WTC11 (cell line): ENCODE results near the gene GBP3. TPM values are rescaled to one million over a fixed set of nuclear protein-coding genes. Genes with fewer than 3 reads are reported as not detected.

Experiments used
- ATAC-seq: fragments of 200-7000 bp; cut with Tn5 transposase; 2 replicates; pipeline ENCODE4 v1.10.0; 2021; ENCODE audit warnings: mild to moderate bottlenecking, moderate library complexity
- CTCF ChIA-PET: fragments of 300-600 bp; sonication (Branson Sonifier 250); formaldehyde crosslinking; loops from one replicate; lab custom pipeline; 2021; ENCODE audit warnings: antibody characterized with exemption; lab: Charles Lee
- POLR2A ChIA-PET: fragments of 350-600 bp; sonication (Branson Sonifier 250); formaldehyde crosslinking; loops from one replicate; lab custom pipeline; 2021; ENCODE audit warnings: antibody characterized with exemption; lab: Charles Lee
- DNase-seq: peaks from one replicate; pipeline ENCODE4 v3.0.0; 2021; ENCODE audit warnings: low spot score
- H3K27ac Mint-ChIP-seq: 2 replicates; pipeline ENCODE4 v1.8.0; 2021; ENCODE audit warnings: mixed read lengths
- H3K27me3 Mint-ChIP-seq: 2 replicates; pipeline ENCODE4 v1.8.0; 2021; ENCODE audit warnings: low read depth, mild to moderate bottlenecking, moderate library complexity, mixed read lengths
- H3K36me3 Mint-ChIP-seq: 2 replicates; pipeline ENCODE4 v1.8.0; 2021; ENCODE audit warnings: mixed read lengths
- H3K4me1 Mint-ChIP-seq: 2 replicates; pipeline ENCODE4 v1.8.0; 2022; ENCODE audit warnings: mixed read lengths
- H3K4me3 Mint-ChIP-seq: 2 replicates; pipeline ENCODE4 v1.8.0; 2021; ENCODE audit warnings: mild to moderate bottlenecking, moderate library complexity, mixed read lengths
- H3K9me3 Mint-ChIP-seq: 2 replicates; pipeline ENCODE4 v1.8.0; 2021; ENCODE audit warnings: mixed read lengths
- ELF4 ChIP-seq: sonication (generic); formaldehyde crosslinking; IDR thresholded peaks from 2 replicates; pipeline ENCODE4 v1.8.1; 2022; ENCODE audit warnings: low read depth, mild to moderate bottlenecking, moderate library complexity, missing genetic modification reagents
- ESRRA ChIP-seq: sonication (generic); formaldehyde crosslinking; IDR thresholded peaks from 2 replicates; pipeline ENCODE4 v1.8.1; 2022; ENCODE audit warnings: mild to moderate bottlenecking, missing genetic modification reagents, borderline replicate concordance
- GABPB1 ChIP-seq: sonication (generic); formaldehyde crosslinking; IDR thresholded peaks from 2 replicates; pipeline ENCODE4 v1.8.1; 2023; ENCODE audit warnings: mild to moderate bottlenecking, missing genetic modification reagents
- GRHL2 ChIP-seq: fragments of 250-450 bp; sonication (Bioruptor Pico); IDR thresholded peaks from 2 replicates; pipeline ENCODE4 v1.8.0; 2022; ENCODE audit warnings: mild to moderate bottlenecking, moderate library complexity; ENCODE audit not compliant: insufficient replicate concordance, severe bottlenecking
- IRF2 ChIP-seq: sonication (generic); formaldehyde crosslinking; IDR thresholded peaks from 2 replicates; pipeline ENCODE4 v1.8.0; 2022; ENCODE audit warnings: low read depth, missing genetic modification reagents, borderline replicate concordance
- JAZF1 ChIP-seq: fragments of 250-450 bp; sonication (Bioruptor Pico); IDR thresholded peaks from 2 replicates; pipeline ENCODE4 v1.9.0; 2021; ENCODE audit warnings: moderate library complexity, mild to moderate bottlenecking, inconsistent platforms
- JUN ChIP-seq: sonication (generic); formaldehyde crosslinking; IDR thresholded peaks from 2 replicates; pipeline ENCODE4 v1.8.0; 2023; ENCODE audit warnings: mild to moderate bottlenecking, missing genetic modification reagents
- NR3C1 ChIP-seq: sonication (generic); formaldehyde crosslinking; conservative IDR thresholded peaks from 2 replicates; pipeline ENCODE4 v1.8.1; 2023; ENCODE audit warnings: low read depth, mild to moderate bottlenecking, missing genetic modification reagents
- OVOL2 ChIP-seq: fragments of 250-450 bp; sonication (Bioruptor Pico); IDR thresholded peaks from 2 replicates; pipeline ENCODE4 v1.9.0; 2021; ENCODE audit warnings: mild to moderate bottlenecking, borderline replicate concordance
- SOX15 ChIP-seq: fragments of 250-450 bp; sonication (Bioruptor Pico); IDR thresholded peaks from 2 replicates; pipeline ENCODE4 v1.9.0; 2021; ENCODE audit warnings: mild to moderate bottlenecking
- ZNF416 ChIP-seq: fragments of 250-450 bp; sonication (Bioruptor Pico); IDR thresholded peaks from 2 replicates; pipeline ENCODE4 v1.9.0; 2021; ENCODE audit warnings: mild to moderate bottlenecking, inconsistent platforms
- ZNF671 ChIP-seq: fragments of 250-450 bp; sonication (Bioruptor Pico); IDR thresholded peaks from 2 replicates; pipeline ENCODE4 v1.8.0; 2021; ENCODE audit warnings: mild to moderate bottlenecking
- total RNA-seq: library from RNA; stranded (reverse); gene quantifications from 3 replicates; pipeline ENCODE4 v1.2.3, GENCODE V29; 2021
- TF ChIP-seq, protein P1 (sequence below): sonication (generic); formaldehyde crosslinking; IDR thresholded peaks from 2 replicates; pipeline ENCODE4 v1.8.1; 2022; ENCODE audit warnings: mild to moderate bottlenecking, missing genetic modification reagents, moderate library complexity, borderline replicate concordance
- TF ChIP-seq, protein P2 (sequence below): sonication (generic); formaldehyde crosslinking; IDR thresholded peaks from 2 replicates; pipeline ENCODE4 v1.8.0; 2023; ENCODE audit warnings: missing genetic modification reagents
- TF ChIP-seq, protein P3 (sequence below): sonication (generic); formaldehyde crosslinking; IDR thresholded peaks from 2 replicates; pipeline ENCODE4 v1.8.0; 2022; ENCODE audit warnings: mild to moderate bottlenecking, missing genetic modification reagents
- TF ChIP-seq, protein P4 (sequence below): sonication (generic); formaldehyde crosslinking; IDR thresholded peaks from 2 replicates; pipeline ENCODE4 v1.8.1; 2022; ENCODE audit warnings: low read depth, missing genetic modification reagents, borderline replicate concordance
- TF ChIP-seq, protein P5 (sequence below): fragments of 250-450 bp; sonication (Bioruptor Pico); IDR thresholded peaks from 2 replicates; pipeline ENCODE4 v1.9.0; 2021; ENCODE audit warnings: mild to moderate bottlenecking
- TF ChIP-seq, protein P6 (sequence below): fragments of 250-450 bp; sonication (Bioruptor Pico); IDR thresholded peaks from 2 replicates; pipeline ENCODE4 v1.8.0; 2021; ENCODE audit warnings: mild to moderate bottlenecking
- TF ChIP-seq, protein P7 (sequence below): sonication (generic); formaldehyde crosslinking; IDR thresholded peaks from 2 replicates; pipeline ENCODE4 v1.8.1; 2023; ENCODE audit warnings: mild to moderate bottlenecking, missing genetic modification reagents, moderate library complexity

GBP3 gene
- total RNA-seq, 1 experiment from 2014 or later, result not detected

DNA sequence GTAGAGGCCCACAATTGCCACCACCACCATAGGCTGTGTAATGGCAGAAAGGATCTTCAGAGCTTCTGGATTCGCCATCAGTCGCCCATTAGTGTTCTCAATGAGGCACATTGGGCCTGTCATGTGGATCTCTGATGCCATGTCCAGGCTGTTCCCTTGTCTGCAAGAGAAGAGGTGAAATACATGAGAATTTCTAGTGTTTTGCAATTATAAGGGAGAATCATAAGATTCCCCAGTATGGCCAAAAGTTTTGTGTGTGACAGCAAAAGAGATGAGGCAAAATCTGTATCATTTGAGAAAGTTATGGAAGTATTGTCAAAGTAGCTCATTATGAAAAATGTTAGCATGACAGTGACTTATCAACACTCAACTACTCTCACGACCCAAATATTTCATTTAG lies 40.4 kb upstream of the GBP3 start (continued):
- TF ChIP-seq, protein P1, sequence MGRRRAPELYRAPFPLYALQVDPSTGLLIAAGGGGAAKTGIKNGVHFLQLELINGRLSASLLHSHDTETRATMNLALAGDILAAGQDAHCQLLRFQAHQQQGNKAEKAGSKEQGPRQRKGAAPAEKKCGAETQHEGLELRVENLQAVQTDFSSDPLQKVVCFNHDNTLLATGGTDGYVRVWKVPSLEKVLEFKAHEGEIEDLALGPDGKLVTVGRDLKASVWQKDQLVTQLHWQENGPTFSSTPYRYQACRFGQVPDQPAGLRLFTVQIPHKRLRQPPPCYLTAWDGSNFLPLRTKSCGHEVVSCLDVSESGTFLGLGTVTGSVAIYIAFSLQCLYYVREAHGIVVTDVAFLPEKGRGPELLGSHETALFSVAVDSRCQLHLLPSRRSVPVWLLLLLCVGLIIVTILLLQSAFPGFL, result no peak
- TF ChIP-seq GRHL2, result no peak
- no peak for TF ChIP-seq ZNF416 (CRISPR knock-in tag)
- TF ChIP-seq, protein P2, sequence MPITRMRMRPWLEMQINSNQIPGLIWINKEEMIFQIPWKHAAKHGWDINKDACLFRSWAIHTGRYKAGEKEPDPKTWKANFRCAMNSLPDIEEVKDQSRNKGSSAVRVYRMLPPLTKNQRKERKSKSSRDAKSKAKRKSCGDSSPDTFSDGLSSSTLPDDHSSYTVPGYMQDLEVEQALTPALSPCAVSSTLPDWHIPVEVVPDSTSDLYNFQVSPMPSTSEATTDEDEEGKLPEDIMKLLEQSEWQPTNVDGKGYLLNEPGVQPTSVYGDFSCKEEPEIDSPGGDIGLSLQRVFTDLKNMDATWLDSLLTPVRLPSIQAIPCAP (CRISPR knock-in tag), result no peak
- no peak for TF ChIP-seq OVOL2 (CRISPR knock-in tag)
- TF ChIP-seq, protein P3, sequence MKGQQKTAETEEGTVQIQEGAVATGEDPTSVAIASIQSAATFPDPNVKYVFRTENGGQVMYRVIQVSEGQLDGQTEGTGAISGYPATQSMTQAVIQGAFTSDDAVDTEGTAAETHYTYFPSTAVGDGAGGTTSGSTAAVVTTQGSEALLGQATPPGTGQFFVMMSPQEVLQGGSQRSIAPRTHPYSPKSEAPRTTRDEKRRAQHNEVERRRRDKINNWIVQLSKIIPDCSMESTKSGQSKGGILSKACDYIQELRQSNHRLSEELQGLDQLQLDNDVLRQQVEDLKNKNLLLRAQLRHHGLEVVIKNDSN (CRISPR knock-in tag), result no peak

DNA sequence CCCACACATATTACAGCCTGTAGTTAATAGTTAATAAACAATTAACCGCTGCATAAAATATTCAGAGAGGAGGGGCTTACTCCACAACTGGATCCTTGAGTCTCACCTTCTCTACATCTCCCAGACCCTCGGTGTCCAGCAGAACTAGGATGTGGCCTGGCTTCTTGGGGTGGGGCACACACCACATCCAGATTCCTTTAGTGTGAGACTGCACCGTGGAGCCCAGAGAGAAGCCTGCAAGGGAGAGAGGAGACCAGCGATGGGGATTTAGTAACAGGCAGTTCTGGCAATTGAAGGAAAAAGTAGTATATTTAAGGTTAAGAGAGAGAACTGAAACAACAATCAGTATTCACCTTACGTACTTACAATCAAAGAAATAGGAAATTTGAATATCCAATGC lies 37.4 kb upstream of the GBP3 start:
- ChIA-PET CTCF (no interaction called here), POLR2A (no interaction called here)
- Mint-ChIP-seq H3K36me3 (no peaks in the 10 kb centered on the region), H3K4me1 (peaks cover 3% of the 10 kb centered on the region; the same call in 1 of the 2 replicates), H3K27ac (no peak overlapping the region), H3K9me3 (no peaks in the 10 kb centered on the region), H3K4me3 (no peak overlapping the region), H3K27me3 (no peaks in the 10 kb centered on the region)
- TF ChIP-seq JAZF1 (no peak), ESRRA (CRISPR knock-in tag) (no peak), OVOL2 (CRISPR knock-in tag) (no peak), IRF2 (CRISPR knock-in tag) (no peak)
- TF ChIP-seq, protein P4, sequence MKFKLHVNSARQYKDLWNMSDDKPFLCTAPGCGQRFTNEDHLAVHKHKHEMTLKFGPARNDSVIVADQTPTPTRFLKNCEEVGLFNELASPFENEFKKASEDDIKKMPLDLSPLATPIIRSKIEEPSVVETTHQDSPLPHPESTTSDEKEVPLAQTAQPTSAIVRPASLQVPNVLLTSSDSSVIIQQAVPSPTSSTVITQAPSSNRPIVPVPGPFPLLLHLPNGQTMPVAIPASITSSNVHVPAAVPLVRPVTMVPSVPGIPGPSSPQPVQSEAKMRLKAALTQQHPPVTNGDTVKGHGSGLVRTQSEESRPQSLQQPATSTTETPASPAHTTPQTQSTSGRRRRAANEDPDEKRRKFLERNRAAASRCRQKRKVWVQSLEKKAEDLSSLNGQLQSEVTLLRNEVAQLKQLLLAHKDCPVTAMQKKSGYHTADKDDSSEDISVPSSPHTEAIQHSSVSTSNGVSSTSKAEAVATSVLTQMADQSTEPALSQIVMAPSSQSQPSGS, result no peak
- TF ChIP-seq, protein P5, sequence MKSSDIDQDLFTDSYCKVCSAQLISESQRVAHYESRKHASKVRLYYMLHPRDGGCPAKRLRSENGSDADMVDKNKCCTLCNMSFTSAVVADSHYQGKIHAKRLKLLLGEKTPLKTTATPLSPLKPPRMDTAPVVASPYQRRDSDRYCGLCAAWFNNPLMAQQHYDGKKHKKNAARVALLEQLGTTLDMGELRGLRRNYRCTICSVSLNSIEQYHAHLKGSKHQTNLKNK (CRISPR knock-in tag), result no peak
- ATAC-seq, result no peak
- DNase-seq, result no peak

DNA sequence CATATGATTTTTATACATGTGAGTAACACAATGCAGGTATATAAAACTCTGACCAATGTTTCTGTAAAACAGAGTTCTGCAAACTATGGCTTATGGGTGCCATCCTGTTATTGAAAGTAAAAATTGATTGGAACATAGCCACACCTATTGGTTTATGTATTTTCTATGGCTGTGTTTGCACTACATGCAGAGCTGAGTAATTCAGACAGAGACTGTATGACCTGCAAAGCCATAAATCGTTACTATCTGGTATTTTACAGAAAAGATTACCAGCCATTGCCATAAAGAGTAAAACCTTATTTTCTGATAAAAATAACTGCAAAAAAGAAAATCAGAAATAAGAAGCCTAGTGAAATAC lies 29.3 kb upstream of the GBP3 start:
- Mint-ChIP-seq H3K4me3 (no peak overlapping the region), H3K36me3 (no peaks in the 10 kb centered on the region), H3K4me1 (peaks cover 4% of the 10 kb centered on the region; the same call in 1 of the 2 replicates), H3K9me3 (no peaks in the 10 kb centered on the region), H3K27me3 (no peaks in the 10 kb centered on the region), H3K27ac (no peak overlapping the region)
- TF ChIP-seq NR3C1 (CRISPR knock-in tag) (no peak), ELF4 (CRISPR knock-in tag) (no peak), JUN (CRISPR knock-in tag) (no peak), ZNF671 (no peak), SOX15 (CRISPR knock-in tag) (no peak), GABPB1 (CRISPR knock-in tag) (no peak)
- TF ChIP-seq, protein P6, sequence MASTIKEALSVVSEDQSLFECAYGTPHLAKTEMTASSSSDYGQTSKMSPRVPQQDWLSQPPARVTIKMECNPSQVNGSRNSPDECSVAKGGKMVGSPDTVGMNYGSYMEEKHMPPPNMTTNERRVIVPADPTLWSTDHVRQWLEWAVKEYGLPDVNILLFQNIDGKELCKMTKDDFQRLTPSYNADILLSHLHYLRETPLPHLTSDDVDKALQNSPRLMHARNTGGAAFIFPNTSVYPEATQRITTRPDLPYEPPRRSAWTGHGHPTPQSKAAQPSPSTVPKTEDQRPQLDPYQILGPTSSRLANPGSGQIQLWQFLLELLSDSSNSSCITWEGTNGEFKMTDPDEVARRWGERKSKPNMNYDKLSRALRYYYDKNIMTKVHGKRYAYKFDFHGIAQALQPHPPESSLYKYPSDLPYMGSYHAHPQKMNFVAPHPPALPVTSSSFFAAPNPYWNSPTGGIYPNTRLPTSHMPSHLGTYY, result no peak
- TF ChIP-seq, protein P7, sequence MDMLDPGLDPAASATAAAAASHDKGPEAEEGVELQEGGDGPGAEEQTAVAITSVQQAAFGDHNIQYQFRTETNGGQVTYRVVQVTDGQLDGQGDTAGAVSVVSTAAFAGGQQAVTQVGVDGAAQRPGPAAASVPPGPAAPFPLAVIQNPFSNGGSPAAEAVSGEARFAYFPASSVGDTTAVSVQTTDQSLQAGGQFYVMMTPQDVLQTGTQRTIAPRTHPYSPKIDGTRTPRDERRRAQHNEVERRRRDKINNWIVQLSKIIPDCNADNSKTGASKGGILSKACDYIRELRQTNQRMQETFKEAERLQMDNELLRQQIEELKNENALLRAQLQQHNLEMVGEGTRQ, result no peak
- ATAC-seq (no peak), DNase-seq (no peak)
- ChIA-PET CTCF (no interaction called here), POLR2A (no interaction called here)
